RWPE1 (cell line): ENCODE data around the gene ZFAND3.

ENCODE experiments used
- CTCF ChIA-PET: fragments of 350-600 bp; sonication (Branson Sonifier 250); formaldehyde crosslinking; extraction: SDS; loops from one replicate; lab custom pipeline; 2021; lab: Yijun Ruan, JAX
- POLR2A ChIA-PET: fragments of 400-600 bp; formaldehyde crosslinking; extraction: SDS; loops from one replicate; lab custom pipeline; 2020; ENCODE audit warnings: antibody characterized with exemption; ENCODE audit not compliant: low non-redundant PET; lab: Yijun Ruan, JAX
- DNase-seq: peaks from one replicate; pipeline ENCODE4 v3.0.0; 2012; ENCODE audit warnings: low spot score
- H3K27ac ChIP-seq: fragments of 450-650 bp; 2 replicates; pipeline ENCODE4 v1.5.1; 2017
- CTCF ChIP-seq: fragments of 450-650 bp; conservative IDR thresholded peaks from 2 replicates; pipeline ENCODE4 v1.5.1; 2017; ENCODE audit warnings: low read depth, mild to moderate bottlenecking

The ZFAND3 gene

GRCh38 chr6:37802810-37803209, 16.7 kb upstream of the ZFAND3 start:
- DNase-seq: no peak
- POLR2A ChIA-PET: no interaction called here
- TF ChIP-seq CTCF: no peak
- CTCF ChIA-PET: interaction anchor here (0.7 kb wide), 1 partner anchor 1380 kb away, joined by 4 read pairs; no protein-coding TSS in a partner anchor
- H3K27ac ChIP-seq: no peak overlapping the region

- CTCF ChIA-PET: no interaction called here
- POLR2A ChIA-PET: no interaction called here
- no peak for DNase-seq
- no peak for TF ChIP-seq CTCF
- H3K27ac ChIP-seq: no peak overlapping the region
These were observed 14.9 kb upstream of the ZFAND3 start for GRCh38 chr6:37804586-37804985.

- POLR2A ChIA-PET: no interaction called here
- no peak for TF ChIP-seq CTCF
- CTCF ChIA-PET: no interaction called here
These were observed 13.3 kb upstream of the ZFAND3 start for GRCh38 chr6:37806213-37806612.

GRCh38 chr6:37807656-37808055, 11.9 kb upstream of the ZFAND3 start:
- no peak overlapping the region for H3K27ac ChIP-seq
- ChIA-PET POLR2A (interaction anchor here (0.6 kb wide), 1 partner anchor 193 kb away, joined by 3 read pairs; no protein-coding TSS in a partner anchor), CTCF (interaction anchor here (0.6 kb wide), 2 partner anchors 25 to 307 kb away, joined by 3 to 5 read pairs; no protein-coding TSS in a partner anchor)
- TF ChIP-seq CTCF: no peak
- DNase-seq: no peak

More at GRCh38 chr6:37806213-37806612, 13.3 kb upstream of the ZFAND3 start:
- H3K27ac ChIP-seq: no peak overlapping the region
- no peak for DNase-seq

- no peak overlapping the region; the same call in 1 of the 2 replicates for H3K27ac ChIP-seq
- CTCF ChIA-PET: no interaction called here
- no peak for DNase-seq
- TF ChIP-seq CTCF: no peak
- POLR2A ChIA-PET: no interaction called here
These were observed 10.4 kb upstream of the ZFAND3 start for GRCh38 chr6:37809197-37809543.

- ChIA-PET CTCF (no interaction called here), POLR2A (no interaction called here)
- TF ChIP-seq CTCF: no peak
- H3K27ac ChIP-seq: no peak overlapping the region
- no peak for DNase-seq
These were observed 6.7 kb upstream of the ZFAND3 start for GRCh38 chr6:37812841-37813240.
